ENCODE data around the gene FAAH.

DNA sequence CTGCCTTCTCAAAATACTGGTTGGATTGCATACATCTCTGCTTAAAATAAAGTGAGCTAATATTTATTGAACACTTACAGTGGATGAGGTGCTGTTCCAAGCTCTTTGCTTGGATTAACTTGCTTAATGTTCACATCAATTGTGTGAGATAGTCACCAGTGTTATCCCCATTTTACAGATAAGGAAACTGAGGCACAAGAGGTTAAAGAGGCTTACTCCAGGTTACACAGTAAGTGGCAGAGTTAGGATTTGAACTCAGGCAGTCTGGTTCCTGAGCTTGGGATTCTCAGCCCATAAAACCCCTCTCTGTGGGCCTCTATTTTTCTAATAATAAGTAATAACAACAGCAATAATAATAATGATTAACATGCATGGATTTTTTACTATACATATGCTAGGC lies 13.6 kb upstream of the FAAH start:
- TF ChIP-seq, protein P1, sequence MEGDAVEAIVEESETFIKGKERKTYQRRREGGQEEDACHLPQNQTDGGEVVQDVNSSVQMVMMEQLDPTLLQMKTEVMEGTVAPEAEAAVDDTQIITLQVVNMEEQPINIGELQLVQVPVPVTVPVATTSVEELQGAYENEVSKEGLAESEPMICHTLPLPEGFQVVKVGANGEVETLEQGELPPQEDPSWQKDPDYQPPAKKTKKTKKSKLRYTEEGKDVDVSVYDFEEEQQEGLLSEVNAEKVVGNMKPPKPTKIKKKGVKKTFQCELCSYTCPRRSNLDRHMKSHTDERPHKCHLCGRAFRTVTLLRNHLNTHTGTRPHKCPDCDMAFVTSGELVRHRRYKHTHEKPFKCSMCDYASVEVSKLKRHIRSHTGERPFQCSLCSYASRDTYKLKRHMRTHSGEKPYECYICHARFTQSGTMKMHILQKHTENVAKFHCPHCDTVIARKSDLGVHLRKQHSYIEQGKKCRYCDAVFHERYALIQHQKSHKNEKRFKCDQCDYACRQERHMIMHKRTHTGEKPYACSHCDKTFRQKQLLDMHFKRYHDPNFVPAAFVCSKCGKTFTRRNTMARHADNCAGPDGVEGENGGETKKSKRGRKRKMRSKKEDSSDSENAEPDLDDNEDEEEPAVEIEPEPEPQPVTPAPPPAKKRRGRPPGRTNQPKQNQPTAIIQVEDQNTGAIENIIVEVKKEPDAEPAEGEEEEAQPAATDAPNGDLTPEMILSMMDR (IDR thresholded peaks at IDR 0.05), result no peak
- TF ChIP-seq EZH2 (IDR thresholded peaks at IDR 0.05), result no peak
- TF ChIP-seq EZH2phosphoT487 (IDR thresholded peaks at IDR 0.05), result no peak

Measured in neural progenitor cell (in vitro differentiated cells).